Liver (tissue), 9 donors: ENCODE results near the gene PEMT. TPM values are rescaled to one million over a fixed set of nuclear protein-coding genes. Genes with fewer than 3 reads are reported as not detected.

Experiments
- DNase-seq: peaks from one replicate; pipeline ENCODE4 v3.0.0-alpha.2; 2017; ENCODE audit warnings: low spot score
- H3K27ac ChIP-seq, 2 donors: one replicate each; pipeline ENCODE4 v1.7.0; 2013; ENCODE audit warnings: inconsistent platforms in 2 of 2, low read length in 2 of 2, control low read depth in 1 of 2, low read depth in 1 of 2, mild to moderate bottlenecking in 1 of 2
- H3K27me3 ChIP-seq, 4 donors: one replicate each; pipeline versions ENCODE4 v1.6.1 to v1.7.0; 2013; ENCODE audit warnings: low read length in 3 of 4, inconsistent platforms in 1 of 4, mild to moderate bottlenecking in 1 of 4, moderate library complexity in 1 of 4; ENCODE audit not compliant: control insufficient read depth in 4 of 4, insufficient read depth in 4 of 4
- H3K36me3 ChIP-seq, 4 donors: one replicate each; pipeline versions ENCODE4 v1.6.1 to v1.7.0; 2013; ENCODE audit warnings: low read length in 3 of 4, mild to moderate bottlenecking in 3 of 4, low read depth in 1 of 4, moderate library complexity in 1 of 4; ENCODE audit not compliant: control insufficient read depth in 4 of 4, insufficient read depth in 3 of 4
- H3K4me1 ChIP-seq, 4 donors: one replicate each; pipeline versions ENCODE4 v1.6.1 to v1.7.0; 2013; ENCODE audit warnings: low read length in 3 of 4, mild to moderate bottlenecking in 3 of 4, moderate library complexity in 1 of 4; ENCODE audit not compliant: control insufficient read depth in 4 of 4, insufficient read depth in 4 of 4
- H3K4me3 ChIP-seq, 3 donors: one replicate each; pipeline versions ENCODE4 v1.6.1 to v1.7.0; 2013; ENCODE audit warnings: low read length in 3 of 3, control low read depth in 1 of 3, low read depth in 1 of 3, mild to moderate bottlenecking in 1 of 3
- H3K9ac ChIP-seq, 2 donors: one replicate each; pipeline ENCODE4 v1.7.0; 2013; ENCODE audit warnings: low read length in 2 of 2, mild to moderate bottlenecking in 2 of 2, moderate library complexity in 2 of 2, control low read depth in 1 of 2, low read depth in 1 of 2
- H3K9me3 ChIP-seq, 4 donors: one replicate each; pipeline versions ENCODE4 v1.6.1 to v1.7.0; 2013; ENCODE audit warnings: low read length in 3 of 4; ENCODE audit not compliant: control insufficient read depth in 4 of 4
- ATF3 ChIP-seq: IDR thresholded peaks from 2 replicates; pipeline ENCODE4 v1.6.1; 2016; ENCODE audit warnings: antibody characterized with exemption
- CTCF ChIP-seq: fragments of 150-350 bp; IDR thresholded peaks from 2 replicates; pipeline ENCODE4 v1.5.1; 2017; ENCODE audit warnings: improper control_type of control experiment, low read depth, low read length; ENCODE audit not compliant: missing input control
- EGR1 ChIP-seq, 2 donors: IDR thresholded peaks; 2 replicates each; pipeline ENCODE4 v1.6.1; 2016 to 2018; ENCODE audit warnings: antibody characterized with exemption in 2 of 2, low read depth in 2 of 2
- FOXA1 ChIP-seq: IDR thresholded peaks from 2 replicates; pipeline ENCODE4 v1.6.1; 2016; ENCODE audit warnings: antibody characterized with exemption
- FOXA2 ChIP-seq: IDR thresholded peaks from 2 replicates; pipeline ENCODE4 v1.6.1; 2016; ENCODE audit warnings: antibody characterized with exemption
- GABPA ChIP-seq, 2 donors: IDR thresholded peaks in 1 of 2; conservative IDR thresholded peaks in 1 of 2; 2 replicates each; pipeline ENCODE4 v1.6.1; 2016; ENCODE audit warnings: antibody characterized with exemption in 2 of 2, mild to moderate bottlenecking in 1 of 2, moderate library complexity in 1 of 2
- HNF4A ChIP-seq, 2 donors: conservative IDR thresholded peaks; 2 replicates each; pipeline ENCODE4 v1.6.1; 2016; ENCODE audit warnings: antibody characterized with exemption in 2 of 2, mild to moderate bottlenecking in 2 of 2
- HNF4G ChIP-seq: IDR thresholded peaks from 2 replicates; pipeline ENCODE4 v1.6.1; 2016; ENCODE audit warnings: antibody characterized with exemption
- JUND ChIP-seq, 2 donors: IDR thresholded peaks; 2 replicates each; pipeline ENCODE4 v1.6.1; 2016; ENCODE audit warnings: antibody characterized with exemption in 2 of 2
- NR2F2 ChIP-seq: IDR thresholded peaks from 2 replicates; pipeline ENCODE4 v1.6.1; 2016; ENCODE audit warnings: antibody characterized with exemption
- RAD21 ChIP-seq, 2 donors: IDR thresholded peaks; 2 replicates each; pipeline ENCODE4 v1.6.1; 2016; ENCODE audit warnings: antibody characterized with exemption in 2 of 2, mild to moderate bottlenecking in 2 of 2
- RXRA ChIP-seq, 2 donors: IDR thresholded peaks; 2 replicates each; pipeline ENCODE4 v1.6.1; 2017 to 2018; ENCODE audit warnings: antibody characterized with exemption in 2 of 2, mild to moderate bottlenecking in 1 of 2
- SP1 ChIP-seq: IDR thresholded peaks from 2 replicates; pipeline ENCODE4 v1.6.1; 2018; ENCODE audit warnings: antibody characterized with exemption, mild to moderate bottlenecking
- TAF1 ChIP-seq: conservative IDR thresholded peaks from 2 replicates; pipeline ENCODE4 v1.6.1; 2016; ENCODE audit warnings: antibody characterized with exemption, mild to moderate bottlenecking
- YY1 ChIP-seq: IDR thresholded peaks from 2 replicates; pipeline ENCODE4 v1.6.1; 2016; ENCODE audit warnings: antibody characterized with exemption, mild to moderate bottlenecking
- ZBTB33 ChIP-seq: IDR thresholded peaks from 2 replicates; pipeline ENCODE4 v1.6.1; 2016; ENCODE audit warnings: antibody characterized with exemption
- WGBS: extraction: QIAGEN DNeasy Blood & Tissue Kit; methylation state at CpG from one replicate; pipeline ENCODE4 v1.1.7; 2013; 5-methylcytosine and 5-hydroxymethylcytosine counted together
- polyA plus RNA-seq, 2 donors: library from polyadenylated mRNA; stranded (reverse) in 1 of 2; unstranded in 1 of 2; fragments of 200-250 nt in 1 of 2; fragments of >200 nt in 1 of 2; fragmentation: Nextera tagmentation in 1 of 2; extraction: Ambion mirVana in 1 of 2; gene quantifications; one replicate each; pipeline versions ENCODE4 v1.2.1 to v1.2.3, GENCODE V29; 2013 to 2015
- total RNA-seq, 2 donors: library from RNA; depleted of rRNA; stranded (reverse); fragments of >200 nt; gene quantifications; one replicate each; pipeline ENCODE4 v1.2.3, GENCODE V29; 2014
- TF ChIP-seq, protein P1 (sequence below): IDR thresholded peaks from 2 replicates; pipeline ENCODE4 v1.6.1; 2016; ENCODE audit warnings: antibody characterized with exemption
- TF ChIP-seq, protein P2 (sequence below): IDR thresholded peaks from 2 replicates; pipeline ENCODE4 v1.6.1; 2016; ENCODE audit warnings: antibody characterized with exemption, mild to moderate bottlenecking
- donor health status: healthy.
- donor health status: healthy.
- donor health status: healthy.
- donor health status: healthy.
- donor health status: healthy.

PEMT gene
- total and polyA plus RNA-seq, 4 donors: 64.6 to 211 (median 184) TPM

GRCh38 chr17:17587614-17588337 lies 3.7 kb downstream of the PEMT start:
- TF ChIP-seq NR2F2: no peak
- no peak for TF ChIP-seq RXRA (IDR thresholded peaks at IDR 0.05)
- no peak for TF ChIP-seq HNF4G
- TF ChIP-seq HNF4A (conservative IDR thresholded peaks at IDR 0.05): no peak
- TF ChIP-seq GABPA (IDR thresholded peaks at IDR 0.05 in 1 of 2, conservative IDR thresholded peaks at IDR 0.05 in 1 of 2): no peak
- no peak for TF ChIP-seq FOXA2
- TF ChIP-seq, protein P1, sequence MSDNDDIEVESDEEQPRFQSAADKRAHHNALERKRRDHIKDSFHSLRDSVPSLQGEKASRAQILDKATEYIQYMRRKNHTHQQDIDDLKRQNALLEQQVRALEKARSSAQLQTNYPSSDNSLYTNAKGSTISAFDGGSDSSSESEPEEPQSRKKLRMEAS: no peak
- no peak for TF ChIP-seq ATF3
- TF ChIP-seq, protein P2, sequence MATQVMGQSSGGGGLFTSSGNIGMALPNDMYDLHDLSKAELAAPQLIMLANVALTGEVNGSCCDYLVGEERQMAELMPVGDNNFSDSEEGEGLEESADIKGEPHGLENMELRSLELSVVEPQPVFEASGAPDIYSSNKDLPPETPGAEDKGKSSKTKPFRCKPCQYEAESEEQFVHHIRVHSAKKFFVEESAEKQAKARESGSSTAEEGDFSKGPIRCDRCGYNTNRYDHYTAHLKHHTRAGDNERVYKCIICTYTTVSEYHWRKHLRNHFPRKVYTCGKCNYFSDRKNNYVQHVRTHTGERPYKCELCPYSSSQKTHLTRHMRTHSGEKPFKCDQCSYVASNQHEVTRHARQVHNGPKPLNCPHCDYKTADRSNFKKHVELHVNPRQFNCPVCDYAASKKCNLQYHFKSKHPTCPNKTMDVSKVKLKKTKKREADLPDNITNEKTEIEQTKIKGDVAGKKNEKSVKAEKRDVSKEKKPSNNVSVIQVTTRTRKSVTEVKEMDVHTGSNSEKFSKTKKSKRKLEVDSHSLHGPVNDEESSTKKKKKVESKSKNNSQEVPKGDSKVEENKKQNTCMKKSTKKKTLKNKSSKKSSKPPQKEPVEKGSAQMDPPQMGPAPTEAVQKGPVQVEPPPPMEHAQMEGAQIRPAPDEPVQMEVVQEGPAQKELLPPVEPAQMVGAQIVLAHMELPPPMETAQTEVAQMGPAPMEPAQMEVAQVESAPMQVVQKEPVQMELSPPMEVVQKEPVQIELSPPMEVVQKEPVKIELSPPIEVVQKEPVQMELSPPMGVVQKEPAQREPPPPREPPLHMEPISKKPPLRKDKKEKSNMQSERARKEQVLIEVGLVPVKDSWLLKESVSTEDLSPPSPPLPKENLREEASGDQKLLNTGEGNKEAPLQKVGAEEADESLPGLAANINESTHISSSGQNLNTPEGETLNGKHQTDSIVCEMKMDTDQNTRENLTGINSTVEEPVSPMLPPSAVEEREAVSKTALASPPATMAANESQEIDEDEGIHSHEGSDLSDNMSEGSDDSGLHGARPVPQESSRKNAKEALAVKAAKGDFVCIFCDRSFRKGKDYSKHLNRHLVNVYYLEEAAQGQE: no peak
- TF ChIP-seq YY1: no peak
- Histone ChIP-seq H3K4me1 (peaks cover 8 to 31% (median 22%) of the 10 kb centered on the region in 4 donors), H3K27ac (no peak overlapping the region), H3K9ac (no peak overlapping the region), H3K4me3 (no peak overlapping the region), H3K36me3 (no peaks in the 10 kb centered on the region), H3K27me3 (no peaks in the 10 kb centered on the region), H3K9me3 (no peaks in the 10 kb centered on the region)
- DNase-seq: no peak
- 86% methylated on average over 10 of the region's 10 CpGs for WGBS

GRCh38 chr17:17582372-17582771 lies 9.1 kb downstream of the PEMT start:
- peak overlapping the region; percentile 56 to 76 for H3K9ac ChIP-seq

More at GRCh38 chr17:17582372-17582771, 9.1 kb downstream of the PEMT start:
- WGBS: 34% methylated on average over 6 of the region's 6 CpGs
- DNase-seq: peak; percentile 62
- Histone ChIP-seq H3K9me3 (no peaks in the 10 kb centered on the region), H3K27me3 (no peaks in the 10 kb centered on the region), H3K36me3 (no peaks in the 10 kb centered on the region), H3K4me3 (peak overlapping the region; percentile 42 to 57 (median 48)), H3K4me1 (peaks cover 4 to 38% (median 25%) of the 10 kb centered on the region in 4 donors), H3K27ac (peak overlapping the region; percentile 96 to 98)
- TF ChIP-seq RAD21 (IDR thresholded peaks at IDR 0.05): peak in 1 of 2 donors; percentile 4
- TF ChIP-seq ATF3: no peak
- TF ChIP-seq, protein P1: peak; percentile 80
- TF ChIP-seq HNF4G: peak; percentile 13
- no peak for TF ChIP-seq TAF1
- peak in 1 of 2 donors; percentile 9 for TF ChIP-seq GABPA (IDR thresholded peaks at IDR 0.05 in 1 of 2, conservative IDR thresholded peaks at IDR 0.05 in 1 of 2)
- peak; percentile 76 for TF ChIP-seq FOXA2
- peak in 1 of 2 donors; percentile 68 for TF ChIP-seq EGR1 (IDR thresholded peaks at IDR 0.05; ENCODE audit: low read depth in 2 of 2)
- peak; percentile 19 for TF ChIP-seq CTCF
- peak; percentile 66 for TF ChIP-seq SP1
- TF ChIP-seq ZBTB33: peak; percentile 37
- TF ChIP-seq RXRA (IDR thresholded peaks at IDR 0.05): peak; percentile 79 to 85
- TF ChIP-seq NR2F2: no peak
- TF ChIP-seq JUND (IDR thresholded peaks at IDR 0.05): no peak
- TF ChIP-seq, protein P2: no peak
- peak; percentile 53 for TF ChIP-seq FOXA1
- TF ChIP-seq YY1: no peak
- TF ChIP-seq HNF4A (conservative IDR thresholded peaks at IDR 0.05): peak; percentile 69 to 79
